GM12878 (cell line): Measurements from ENCODE around the gene CASR. TPM values are rescaled to one million over a fixed set of nuclear protein-coding genes. Genes with fewer than 3 reads are reported as not detected.
A peak's percentile ranks its signal among the peaks of the same experiment; 100 is the strongest.

Experiments
- BCL11A ChIP-seq: IDR thresholded peaks from 2 replicates; pipeline ENCODE4 v1.6.1; 2011; ENCODE audit warnings: low read depth, low read length
- BRCA1 ChIP-seq: IDR thresholded peaks from 2 replicates; pipeline ENCODE4 v1.6.1; 2011; ENCODE audit warnings: low read depth, low read length, improper control_type of control experiment
- FOXM1 ChIP-seq: IDR thresholded peaks from 2 replicates; pipeline ENCODE4 v1.6.1; 2012; ENCODE audit warnings: low read depth, mild to moderate bottlenecking, inconsistent platforms, low read length, moderate library complexity
- GATAD2B ChIP-seq: fragments of 450-650 bp; conservative IDR thresholded peaks from 2 replicates; pipeline ENCODE4 v1.6.1; 2017; ENCODE audit warnings: low read depth, mild to moderate bottlenecking, moderate library complexity
- HDAC2 ChIP-seq: fragments of 200-600 bp; sonication (generic); IDR thresholded peaks from 2 replicates; pipeline ENCODE4 v1.6.1; 2017
- IKZF2 ChIP-seq, 2 experiments: fragments of 450-650 bp; IDR thresholded peaks; 2 replicates each; pipeline ENCODE4 v1.6.1; 2017; ENCODE audit warnings: mild to moderate bottlenecking in 2 of 2, moderate library complexity in 2 of 2
- MTA2 ChIP-seq: fragments of 450-650 bp; IDR thresholded peaks from 2 replicates; pipeline ENCODE4 v1.6.1; 2016; ENCODE audit warnings: low read depth, mild to moderate bottlenecking, moderate library complexity
- NFYA ChIP-seq: IDR thresholded peaks from 2 replicates; pipeline ENCODE4 v1.6.1; 2011; ENCODE audit warnings: low read depth, mild to moderate bottlenecking, low read length, improper control_type of control experiment, borderline replicate concordance
- NR2C1 ChIP-seq: fragments of 450-650 bp; IDR thresholded peaks from 2 replicates; pipeline ENCODE4 v1.6.1; 2017; ENCODE audit warnings: antibody characterized with exemption, mild to moderate bottlenecking, moderate library complexity
- RFX5 ChIP-seq: IDR thresholded peaks from 2 replicates; pipeline ENCODE4 v1.6.1; 2011; ENCODE audit warnings: low read depth, low read length, improper control_type of control experiment
- SMAD1 ChIP-seq: fragments of 450-650 bp; IDR thresholded peaks from 2 replicates; pipeline ENCODE4 v1.6.1; 2018; ENCODE audit warnings: mild to moderate bottlenecking, low read depth; ENCODE audit not compliant: partially characterized antibody
- SMC3 ChIP-seq: IDR thresholded peaks from 2 replicates; pipeline ENCODE4 v1.6.1; 2011; ENCODE audit warnings: low read length, improper control_type of control experiment, borderline replicate concordance
- SPI1 ChIP-seq: IDR thresholded peaks from 2 replicates; pipeline ENCODE4 v1.6.1; 2011; ENCODE audit warnings: low read depth, mild to moderate bottlenecking, low read length, moderate library complexity, borderline replicate concordance; ENCODE audit not compliant: insufficient read depth
- ZNF217 ChIP-seq: fragments of 450-650 bp; IDR thresholded peaks from 2 replicates; pipeline ENCODE4 v1.6.1; 2017; ENCODE audit warnings: antibody characterized with exemption, mild to moderate bottlenecking
- polyA plus RNA-seq, 11 experiments: library from polyadenylated mRNA; depleted of rRNA in 4 of 11; unstranded in 6 of 11; stranded (reverse) in 5 of 11; fragments of >200 nt; fragmentation: Nextera tagmentation in 4 of 11; fragmentation: Illumina TruSeq in 1 of 11; extraction: Ambion mirVana in 4 of 11; extraction: Trizol in 1 of 11; gene quantifications; 1 replicate in 1 of 11; 2 replicates in 10 of 11; pipeline versions ENCODE4 v1.2.1 to v1.2.3, GENCODE V29; 2011 to 2016; ENCODE audit warnings: inconsistent platforms in 2 of 11, missing spikeins in 2 of 11, low read depth in 1 of 11
- total RNA-seq, 4 experiments: library from RNA; depleted of rRNA in 3 of 4; stranded (reverse); fragments of >200 nt in 3 of 4; fragmentation: Illumina TruSeq in 1 of 4; extraction: Trizol in 1 of 4; gene quantifications; 2 replicates each; pipeline versions ENCODE4 v1.2.1 to v1.2.3, GENCODE V29; 2013 to 2021
- TF ChIP-seq, protein P1 (sequence below): fragments of 450-650 bp; formaldehyde crosslinking; IDR thresholded peaks from 2 replicates; pipeline ENCODE4 v1.5.0; 2022; ENCODE audit warnings: mild to moderate bottlenecking, missing genetic modification characterization
- TF ChIP-seq, protein P2 (sequence below): IDR thresholded peaks from 2 replicates; pipeline ENCODE4 v1.6.1; 2011; ENCODE audit warnings: low read depth, low read length, improper control_type of control experiment, borderline replicate concordance
- TF ChIP-seq, protein P3 (sequence below): IDR thresholded peaks from 2 replicates; pipeline ENCODE4 v1.6.1; 2011; ENCODE audit warnings: mild to moderate bottlenecking, low read depth, low read length, moderate library complexity; ENCODE audit not compliant: insufficient replicate concordance
- TF ChIP-seq, protein P4 (sequence below), 3 experiments: IDR thresholded peaks in 2 of 3; conservative IDR thresholded peaks in 1 of 3; 2 replicates each; pipeline ENCODE4 v1.5.1; 2011; ENCODE audit warnings: low read depth in 3 of 3, low read length in 3 of 3, mild to moderate bottlenecking in 3 of 3, control low read depth in 2 of 3, moderate library complexity in 2 of 3, inconsistent platforms in 1 of 3, mixed read lengths in 1 of 3; ENCODE audit not compliant: control insufficient read depth in 2 of 3, insufficient read depth in 1 of 3; ENCODE audit errors: extremely low read depth in 1 of 3
- TF ChIP-seq, protein P5 (sequence below): fragments of 450-650 bp; IDR thresholded peaks from 2 replicates; pipeline ENCODE4 v1.6.1; 2017; ENCODE audit warnings: mild to moderate bottlenecking, moderate library complexity

Gene CASR
- total and polyA plus RNA-seq, 10 of the 15 experiments (the other 5 are each of a cell fraction or from before 2014, with no cell fraction given), result 0.04 to 0.37 (median 0.11) TPM

DNA sequence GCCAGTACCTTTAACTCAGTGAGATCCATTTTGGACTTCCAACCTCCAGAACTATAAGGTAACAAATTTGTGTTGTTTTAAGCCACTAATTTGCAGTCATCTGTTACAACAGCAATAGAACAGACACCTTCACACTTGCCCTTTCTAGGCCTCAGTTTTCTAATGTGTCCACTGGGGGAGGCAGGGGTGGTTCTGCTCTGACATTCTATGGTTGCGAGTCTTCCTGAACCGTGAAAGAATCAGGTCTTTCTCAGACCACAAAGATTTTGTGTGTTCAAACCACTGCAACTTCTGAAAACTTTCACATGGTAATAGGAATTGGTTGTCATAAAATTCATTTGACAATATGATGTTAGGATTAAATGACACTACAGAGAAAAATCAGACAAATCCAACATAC, 114.8 kb downstream of the CASR start (continued):
- TF ChIP-seq, protein P1, sequence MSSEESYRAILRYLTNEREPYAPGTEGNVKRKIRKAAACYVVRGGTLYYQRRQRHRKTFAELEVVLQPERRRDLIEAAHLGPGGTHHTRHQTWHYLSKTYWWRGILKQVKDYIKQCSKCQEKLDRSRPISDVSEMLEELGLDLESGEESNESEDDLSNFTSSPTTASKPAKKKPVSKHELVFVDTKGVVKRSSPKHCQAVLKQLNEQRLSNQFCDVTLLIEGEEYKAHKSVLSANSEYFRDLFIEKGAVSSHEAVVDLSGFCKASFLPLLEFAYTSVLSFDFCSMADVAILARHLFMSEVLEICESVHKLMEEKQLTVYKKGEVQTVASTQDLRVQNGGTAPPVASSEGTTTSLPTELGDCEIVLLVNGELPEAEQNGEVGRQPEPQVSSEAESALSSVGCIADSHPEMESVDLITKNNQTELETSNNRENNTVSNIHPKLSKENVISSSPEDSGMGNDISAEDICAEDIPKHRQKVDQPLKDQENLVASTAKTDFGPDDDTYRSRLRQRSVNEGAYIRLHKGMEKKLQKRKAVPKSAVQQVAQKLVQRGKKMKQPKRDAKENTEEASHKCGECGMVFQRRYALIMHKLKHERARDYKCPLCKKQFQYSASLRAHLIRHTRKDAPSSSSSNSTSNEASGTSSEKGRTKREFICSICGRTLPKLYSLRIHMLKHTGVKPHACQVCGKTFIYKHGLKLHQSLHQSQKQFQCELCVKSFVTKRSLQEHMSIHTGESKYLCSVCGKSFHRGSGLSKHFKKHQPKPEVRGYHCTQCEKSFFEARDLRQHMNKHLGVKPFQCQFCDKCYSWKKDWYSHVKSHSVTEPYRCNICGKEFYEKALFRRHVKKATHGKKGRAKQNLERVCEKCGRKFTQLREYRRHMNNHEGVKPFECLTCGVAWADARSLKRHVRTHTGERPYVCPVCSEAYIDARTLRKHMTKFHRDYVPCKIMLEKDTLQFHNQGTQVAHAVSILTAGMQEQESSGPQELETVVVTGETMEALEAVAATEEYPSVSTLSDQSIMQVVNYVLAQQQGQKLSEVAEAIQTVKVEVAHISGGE, result no peak
- TF ChIP-seq NFYA (no peak), SMAD1 (no peak), MTA2 (peak; percentile 81), GATAD2B (no peak), NR2C1 (no peak; the same call in 1 of the 2 replicates), BRCA1 (no peak), SPI1 (no peak), HDAC2 (no peak), ZNF217 (no peak), IKZF2 (IDR thresholded peaks at IDR 0.05) (peak; percentile 75 to 76), RFX5 (no peak), SMC3 (peak; percentile 43; the same call in 1 of the 2 replicates), BCL11A (peak; percentile 57; the same call in 1 of the 2 replicates), FOXM1 (peak; percentile 84; the same call in 1 of the 2 replicates)
- TF ChIP-seq, protein P2, sequence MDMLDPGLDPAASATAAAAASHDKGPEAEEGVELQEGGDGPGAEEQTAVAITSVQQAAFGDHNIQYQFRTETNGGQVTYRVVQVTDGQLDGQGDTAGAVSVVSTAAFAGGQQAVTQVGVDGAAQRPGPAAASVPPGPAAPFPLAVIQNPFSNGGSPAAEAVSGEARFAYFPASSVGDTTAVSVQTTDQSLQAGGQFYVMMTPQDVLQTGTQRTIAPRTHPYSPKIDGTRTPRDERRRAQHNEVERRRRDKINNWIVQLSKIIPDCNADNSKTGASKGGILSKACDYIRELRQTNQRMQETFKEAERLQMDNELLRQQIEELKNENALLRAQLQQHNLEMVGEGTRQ, result no peak
- TF ChIP-seq, protein P3, sequence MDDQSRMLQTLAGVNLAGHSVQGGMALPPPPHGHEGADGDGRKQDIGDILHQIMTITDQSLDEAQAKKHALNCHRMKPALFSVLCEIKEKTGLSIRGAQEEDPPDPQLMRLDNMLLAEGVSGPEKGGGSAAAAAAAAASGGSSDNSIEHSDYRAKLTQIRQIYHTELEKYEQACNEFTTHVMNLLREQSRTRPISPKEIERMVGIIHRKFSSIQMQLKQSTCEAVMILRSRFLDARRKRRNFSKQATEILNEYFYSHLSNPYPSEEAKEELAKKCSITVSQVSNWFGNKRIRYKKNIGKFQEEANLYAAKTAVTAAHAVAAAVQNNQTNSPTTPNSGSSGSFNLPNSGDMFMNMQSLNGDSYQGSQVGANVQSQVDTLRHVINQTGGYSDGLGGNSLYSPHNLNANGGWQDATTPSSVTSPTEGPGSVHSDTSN, result no peak
- TF ChIP-seq, protein P4, sequence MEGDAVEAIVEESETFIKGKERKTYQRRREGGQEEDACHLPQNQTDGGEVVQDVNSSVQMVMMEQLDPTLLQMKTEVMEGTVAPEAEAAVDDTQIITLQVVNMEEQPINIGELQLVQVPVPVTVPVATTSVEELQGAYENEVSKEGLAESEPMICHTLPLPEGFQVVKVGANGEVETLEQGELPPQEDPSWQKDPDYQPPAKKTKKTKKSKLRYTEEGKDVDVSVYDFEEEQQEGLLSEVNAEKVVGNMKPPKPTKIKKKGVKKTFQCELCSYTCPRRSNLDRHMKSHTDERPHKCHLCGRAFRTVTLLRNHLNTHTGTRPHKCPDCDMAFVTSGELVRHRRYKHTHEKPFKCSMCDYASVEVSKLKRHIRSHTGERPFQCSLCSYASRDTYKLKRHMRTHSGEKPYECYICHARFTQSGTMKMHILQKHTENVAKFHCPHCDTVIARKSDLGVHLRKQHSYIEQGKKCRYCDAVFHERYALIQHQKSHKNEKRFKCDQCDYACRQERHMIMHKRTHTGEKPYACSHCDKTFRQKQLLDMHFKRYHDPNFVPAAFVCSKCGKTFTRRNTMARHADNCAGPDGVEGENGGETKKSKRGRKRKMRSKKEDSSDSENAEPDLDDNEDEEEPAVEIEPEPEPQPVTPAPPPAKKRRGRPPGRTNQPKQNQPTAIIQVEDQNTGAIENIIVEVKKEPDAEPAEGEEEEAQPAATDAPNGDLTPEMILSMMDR (IDR thresholded peaks at IDR 0.05 in 2 of 3, conservative IDR thresholded peaks at IDR 0.05 in 1 of 3; ENCODE audit: control insufficient read depth in 2 of 3, extremely low read depth in 1 of 3, insufficient read depth in 1 of 3, low read depth in 3 of 3, low read length in 3 of 3), result peak; percentile 15 to 52 (median 44); a peak in 5 of 6 replicates
- TF ChIP-seq, protein P5, sequence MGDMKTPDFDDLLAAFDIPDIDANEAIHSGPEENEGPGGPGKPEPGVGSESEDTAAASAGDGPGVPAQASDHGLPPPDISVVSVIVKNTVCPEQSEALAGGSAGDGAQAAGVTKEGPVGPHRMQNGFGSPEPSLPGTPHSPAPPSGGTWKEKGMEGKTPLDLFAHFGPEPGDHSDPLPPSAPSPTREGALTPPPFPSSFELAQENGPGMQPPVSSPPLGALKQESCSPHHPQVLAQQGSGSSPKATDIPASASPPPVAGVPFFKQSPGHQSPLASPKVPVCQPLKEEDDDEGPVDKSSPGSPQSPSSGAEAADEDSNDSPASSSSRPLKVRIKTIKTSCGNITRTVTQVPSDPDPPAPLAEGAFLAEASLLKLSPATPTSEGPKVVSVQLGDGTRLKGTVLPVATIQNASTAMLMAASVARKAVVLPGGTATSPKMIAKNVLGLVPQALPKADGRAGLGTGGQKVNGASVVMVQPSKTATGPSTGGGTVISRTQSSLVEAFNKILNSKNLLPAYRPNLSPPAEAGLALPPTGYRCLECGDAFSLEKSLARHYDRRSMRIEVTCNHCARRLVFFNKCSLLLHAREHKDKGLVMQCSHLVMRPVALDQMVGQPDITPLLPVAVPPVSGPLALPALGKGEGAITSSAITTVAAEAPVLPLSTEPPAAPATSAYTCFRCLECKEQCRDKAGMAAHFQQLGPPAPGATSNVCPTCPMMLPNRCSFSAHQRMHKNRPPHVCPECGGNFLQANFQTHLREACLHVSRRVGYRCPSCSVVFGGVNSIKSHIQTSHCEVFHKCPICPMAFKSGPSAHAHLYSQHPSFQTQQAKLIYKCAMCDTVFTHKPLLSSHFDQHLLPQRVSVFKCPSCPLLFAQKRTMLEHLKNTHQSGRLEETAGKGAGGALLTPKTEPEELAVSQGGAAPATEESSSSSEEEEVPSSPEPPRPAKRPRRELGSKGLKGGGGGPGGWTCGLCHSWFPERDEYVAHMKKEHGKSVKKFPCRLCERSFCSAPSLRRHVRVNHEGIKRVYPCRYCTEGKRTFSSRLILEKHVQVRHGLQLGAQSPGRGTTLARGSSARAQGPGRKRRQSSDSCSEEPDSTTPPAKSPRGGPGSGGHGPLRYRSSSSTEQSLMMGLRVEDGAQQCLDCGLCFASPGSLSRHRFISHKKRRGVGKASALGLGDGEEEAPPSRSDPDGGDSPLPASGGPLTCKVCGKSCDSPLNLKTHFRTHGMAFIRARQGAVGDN, result peak; percentile 95
